Liver (tissue), 9 donors: ENCODE measurements around the gene EXOC2. TPM values are rescaled to one million over a fixed set of nuclear protein-coding genes. Genes with fewer than 3 reads are reported as not detected.

ENCODE experiments used
- DNase-seq: peaks from one replicate; pipeline ENCODE4 v3.0.0-alpha.2; 2017; ENCODE audit warnings: low spot score
- H3K27ac ChIP-seq, 2 donors: one replicate each; pipeline ENCODE4 v1.7.0; 2013; ENCODE audit warnings: inconsistent platforms in 2 of 2, low read length in 2 of 2, control low read depth in 1 of 2, low read depth in 1 of 2, mild to moderate bottlenecking in 1 of 2
- H3K27me3 ChIP-seq, 4 donors: one replicate each; pipeline versions ENCODE4 v1.6.1 to v1.7.0; 2013; ENCODE audit warnings: low read length in 3 of 4, inconsistent platforms in 1 of 4, mild to moderate bottlenecking in 1 of 4, moderate library complexity in 1 of 4; ENCODE audit not compliant: control insufficient read depth in 4 of 4, insufficient read depth in 4 of 4
- H3K36me3 ChIP-seq, 4 donors: one replicate each; pipeline versions ENCODE4 v1.6.1 to v1.7.0; 2013; ENCODE audit warnings: low read length in 3 of 4, mild to moderate bottlenecking in 3 of 4, low read depth in 1 of 4, moderate library complexity in 1 of 4; ENCODE audit not compliant: control insufficient read depth in 4 of 4, insufficient read depth in 3 of 4
- H3K4me1 ChIP-seq, 4 donors: one replicate each; pipeline versions ENCODE4 v1.6.1 to v1.7.0; 2013; ENCODE audit warnings: low read length in 3 of 4, mild to moderate bottlenecking in 3 of 4, moderate library complexity in 1 of 4; ENCODE audit not compliant: control insufficient read depth in 4 of 4, insufficient read depth in 4 of 4
- H3K4me3 ChIP-seq, 3 donors: one replicate each; pipeline versions ENCODE4 v1.6.1 to v1.7.0; 2013; ENCODE audit warnings: low read length in 3 of 3, control low read depth in 1 of 3, low read depth in 1 of 3, mild to moderate bottlenecking in 1 of 3
- H3K9ac ChIP-seq, 2 donors: one replicate each; pipeline ENCODE4 v1.7.0; 2013; ENCODE audit warnings: low read length in 2 of 2, mild to moderate bottlenecking in 2 of 2, moderate library complexity in 2 of 2, control low read depth in 1 of 2, low read depth in 1 of 2
- H3K9me3 ChIP-seq, 4 donors: one replicate each; pipeline versions ENCODE4 v1.6.1 to v1.7.0; 2013; ENCODE audit warnings: low read length in 3 of 4; ENCODE audit not compliant: control insufficient read depth in 4 of 4
- EGR1 ChIP-seq, 2 donors: IDR thresholded peaks; 2 replicates each; pipeline ENCODE4 v1.6.1; 2016 to 2018; ENCODE audit warnings: antibody characterized with exemption in 2 of 2, low read depth in 2 of 2
- FOXA1 ChIP-seq: IDR thresholded peaks from 2 replicates; pipeline ENCODE4 v1.6.1; 2016; ENCODE audit warnings: antibody characterized with exemption
- GABPA ChIP-seq, 2 donors: IDR thresholded peaks in 1 of 2; conservative IDR thresholded peaks in 1 of 2; 2 replicates each; pipeline ENCODE4 v1.6.1; 2016; ENCODE audit warnings: antibody characterized with exemption in 2 of 2, mild to moderate bottlenecking in 1 of 2, moderate library complexity in 1 of 2
- HNF4A ChIP-seq, 2 donors: conservative IDR thresholded peaks; 2 replicates each; pipeline ENCODE4 v1.6.1; 2016; ENCODE audit warnings: antibody characterized with exemption in 2 of 2, mild to moderate bottlenecking in 2 of 2
- HNF4G ChIP-seq: IDR thresholded peaks from 2 replicates; pipeline ENCODE4 v1.6.1; 2016; ENCODE audit warnings: antibody characterized with exemption
- MAX ChIP-seq: IDR thresholded peaks from 2 replicates; pipeline ENCODE4 v1.6.1; 2016; ENCODE audit warnings: antibody characterized with exemption
- REST ChIP-seq: IDR thresholded peaks from 2 replicates; pipeline ENCODE4 v1.6.1; 2016; ENCODE audit warnings: antibody characterized with exemption, mild to moderate bottlenecking
- RXRA ChIP-seq, 2 donors: IDR thresholded peaks; 2 replicates each; pipeline ENCODE4 v1.6.1; 2017 to 2018; ENCODE audit warnings: antibody characterized with exemption in 2 of 2, mild to moderate bottlenecking in 1 of 2
- SP1 ChIP-seq: IDR thresholded peaks from 2 replicates; pipeline ENCODE4 v1.6.1; 2018; ENCODE audit warnings: antibody characterized with exemption, mild to moderate bottlenecking
- YY1 ChIP-seq: IDR thresholded peaks from 2 replicates; pipeline ENCODE4 v1.6.1; 2016; ENCODE audit warnings: antibody characterized with exemption, mild to moderate bottlenecking
- WGBS: extraction: QIAGEN DNeasy Blood & Tissue Kit; methylation state at CpG from one replicate; pipeline ENCODE4 v1.1.7; 2013; 5-methylcytosine and 5-hydroxymethylcytosine counted together
- polyA plus RNA-seq, 2 donors: library from polyadenylated mRNA; stranded (reverse) in 1 of 2; unstranded in 1 of 2; fragments of 200-250 nt in 1 of 2; fragments of >200 nt in 1 of 2; fragmentation: Nextera tagmentation in 1 of 2; extraction: Ambion mirVana in 1 of 2; gene quantifications; one replicate each; pipeline versions ENCODE4 v1.2.1 to v1.2.3, GENCODE V29; 2013 to 2015
- total RNA-seq, 2 donors: library from RNA; depleted of rRNA; stranded (reverse); fragments of >200 nt; gene quantifications; one replicate each; pipeline ENCODE4 v1.2.3, GENCODE V29; 2014
- donor health status: healthy.
- donor health status: healthy.
- donor health status: healthy.
- donor health status: healthy.
- donor health status: healthy.

The EXOC2 gene
- 10 to 100 TPM; 11.0 to 15.3 TPM for total RNA-seq
- 1 to 10 TPM; 6.7 to 7.3 TPM for polyA plus RNA-seq

- WGBS: 1% methylated on average over 63 of the region's 63 CpGs
- Histone ChIP-seq H3K36me3 (no peaks in the 10 kb centered on the region), H3K27me3 (no peaks in the 10 kb centered on the region), H3K9ac (peak within 1 kb of the TSS; percentile 36 to 78), H3K9me3 (no peaks in the 10 kb centered on the region), H3K4me1 (peaks cover 2 to 14% (median 7%) of the 10 kb centered on the region in 4 donors), H3K27ac (peak within 1 kb of the TSS; percentile 61 to 68), H3K4me3 (peak within 1 kb of the TSS; percentile 93 to 96 (median 93))
- TF ChIP-seq REST: no peak
- peak in 1 of 2 donors; percentile 30 for TF ChIP-seq HNF4A (conservative IDR thresholded peaks at IDR 0.05)
- peak; percentile 29 for TF ChIP-seq SP1
- TF ChIP-seq EGR1 (IDR thresholded peaks at IDR 0.05; ENCODE audit: low read depth in 2 of 2): no peak
- peak in 1 of 2 donors; percentile 46 for TF ChIP-seq RXRA (IDR thresholded peaks at IDR 0.05)
- TF ChIP-seq YY1: peak; percentile 68
- TF ChIP-seq GABPA (IDR thresholded peaks at IDR 0.05 in 1 of 2, conservative IDR thresholded peaks at IDR 0.05 in 1 of 2): peak; percentile 47 to 87
- TF ChIP-seq MAX: no peak
- no peak for TF ChIP-seq HNF4G
- peak; percentile 83 for DNase-seq
Observed at GRCh38 chr6:692858-693722, at the start of gene EXOC2. Gene EXOC2 (minus strand): TSS chr6:693139. CDS start chr6:637818, 55,321 bp downstream.

GRCh38 chr6:741410-742339 is 48.7 kb upstream of the EXOC2 start:
- Histone ChIP-seq H3K9ac (no peak overlapping the region), H3K9me3 (no peaks in the 10 kb centered on the region), H3K36me3 (no peaks in the 10 kb centered on the region), H3K27ac (no peak overlapping the region), H3K27me3 (no peaks in the 10 kb centered on the region), H3K4me3 (no peak overlapping the region), H3K4me1 (peaks cover 4 to 16% (median 12%) of the 10 kb centered on the region in 4 donors)
- no peak for DNase-seq
- WGBS: 93% methylated on average over 5 of the region's 5 CpGs
- TF ChIP-seq FOXA1: no peak
- TF ChIP-seq RXRA (IDR thresholded peaks at IDR 0.05): no peak
